DOHH2 (cell line): ENCODE results near the gene NDUFA9.

Experiments used
- CTCF ChIP-seq: fragments of 200-600 bp; sonication (generic); IDR thresholded peaks from one replicate; pipeline ENCODE4 v1.5.1; 2014; ENCODE audit warnings: antibody characterized with exemption, mild to moderate bottlenecking, low read depth, low read length; ENCODE audit not compliant: poor library complexity, severe bottlenecking
- EZH2phosphoT487 ChIP-seq: fragments of 200-600 bp; sonication (generic); IDR thresholded peaks from 2 replicates; pipeline ENCODE4 v1.6.1; 2017; ENCODE audit warnings: borderline replicate concordance, mild to moderate bottlenecking, antibody characterized with exemption, low read length, moderate library complexity, mixed read lengths

DNA sequence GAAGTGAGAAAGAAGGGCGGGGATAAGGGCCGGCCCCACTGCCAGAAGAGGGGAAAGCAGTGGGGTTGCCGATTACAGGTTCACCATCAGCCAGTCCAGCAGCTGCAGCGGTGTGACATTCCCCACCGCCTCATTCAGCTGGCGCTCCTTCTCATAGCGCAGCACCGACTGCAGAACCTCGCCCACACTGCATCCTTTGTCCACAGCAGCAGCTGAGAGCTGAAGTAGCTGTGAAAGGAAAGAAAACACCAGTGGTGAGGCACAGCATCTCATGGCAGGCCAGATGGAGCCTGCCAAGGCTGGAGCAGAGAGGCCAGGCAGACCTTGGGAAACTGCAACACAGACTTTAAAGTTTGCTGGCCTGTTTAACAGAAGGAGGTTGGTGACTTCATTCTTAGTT is 33.2 kb upstream of the NDUFA9 start:
- TF ChIP-seq CTCF = no peak
- TF ChIP-seq EZH2phosphoT487 = no peak
